ENCODE results near the gene DAPK1. TPM values are rescaled to one million over a fixed set of nuclear protein-coding genes. Genes with fewer than 3 reads are reported as not detected.

DAPK1 gene
- total RNA-seq, 1 donor from 2014 or later: 28.9 TPM

DNA sequence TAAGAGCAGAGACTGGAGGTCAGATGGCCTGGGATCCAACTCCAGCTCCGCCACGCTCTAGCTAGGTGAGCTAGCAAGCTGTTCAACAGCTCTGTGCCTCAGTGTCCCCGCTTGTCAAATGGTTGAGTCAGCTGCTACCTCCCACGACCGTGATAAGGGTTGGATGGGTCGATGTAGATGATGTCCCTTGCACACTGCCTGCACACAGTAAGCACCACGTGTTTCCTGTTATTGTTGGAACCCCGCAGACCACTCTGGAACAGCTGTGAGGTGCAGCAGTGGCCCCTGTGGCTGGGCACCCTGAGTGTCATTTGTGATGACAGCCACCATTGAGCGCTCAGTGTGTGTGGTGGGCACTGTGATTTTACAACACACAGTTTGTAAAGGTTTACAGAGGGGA is 174.3 kb downstream of the DAPK1 start:
- no peak for DNase-seq

- DNase-seq: no peak
These were observed 174.9 kb downstream of the DAPK1 start for GRCh38 chr9:87672586-87672985.

DNA sequence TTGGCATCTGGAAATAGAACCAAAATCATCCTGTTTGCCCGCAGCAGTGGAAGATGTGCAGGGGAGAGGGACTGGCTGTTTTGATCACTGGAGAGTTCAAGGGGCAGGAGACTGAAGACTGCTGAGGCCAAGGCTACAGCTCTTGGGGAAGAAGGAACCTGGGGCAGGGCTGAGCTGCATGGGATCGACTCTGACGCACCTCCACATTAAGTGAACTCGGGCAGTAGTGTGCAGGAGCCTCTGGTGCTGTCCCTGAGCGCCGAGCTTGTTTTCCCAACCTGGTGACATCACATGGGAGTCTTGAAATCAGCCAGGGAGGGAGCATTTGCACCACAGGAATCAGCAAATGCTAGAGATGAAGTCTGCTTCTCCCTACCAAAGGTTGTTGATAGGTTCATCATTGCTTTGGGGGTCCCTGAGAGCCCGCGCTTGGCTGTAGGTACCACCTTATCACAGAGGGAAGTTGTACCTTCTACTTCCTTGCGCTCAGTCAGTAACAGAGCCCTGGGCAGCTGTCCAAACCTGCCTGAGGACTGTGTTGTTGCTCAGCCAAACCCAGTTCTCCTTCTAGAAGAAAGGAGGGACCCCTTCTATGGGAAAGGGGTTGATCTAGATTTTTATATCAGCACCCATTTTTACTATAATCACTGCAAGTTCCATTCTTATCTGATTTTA is 175.9 kb downstream of the DAPK1 start:
- no peak for DNase-seq

GRCh38 chr9:87674565-87675299 is 177.1 kb downstream of the DAPK1 start:
- DNase-seq: no peak

- DNase-seq: no peak
These were observed 178.3 kb downstream of the DAPK1 start for GRCh38 chr9:87675906-87676515.

DNA sequence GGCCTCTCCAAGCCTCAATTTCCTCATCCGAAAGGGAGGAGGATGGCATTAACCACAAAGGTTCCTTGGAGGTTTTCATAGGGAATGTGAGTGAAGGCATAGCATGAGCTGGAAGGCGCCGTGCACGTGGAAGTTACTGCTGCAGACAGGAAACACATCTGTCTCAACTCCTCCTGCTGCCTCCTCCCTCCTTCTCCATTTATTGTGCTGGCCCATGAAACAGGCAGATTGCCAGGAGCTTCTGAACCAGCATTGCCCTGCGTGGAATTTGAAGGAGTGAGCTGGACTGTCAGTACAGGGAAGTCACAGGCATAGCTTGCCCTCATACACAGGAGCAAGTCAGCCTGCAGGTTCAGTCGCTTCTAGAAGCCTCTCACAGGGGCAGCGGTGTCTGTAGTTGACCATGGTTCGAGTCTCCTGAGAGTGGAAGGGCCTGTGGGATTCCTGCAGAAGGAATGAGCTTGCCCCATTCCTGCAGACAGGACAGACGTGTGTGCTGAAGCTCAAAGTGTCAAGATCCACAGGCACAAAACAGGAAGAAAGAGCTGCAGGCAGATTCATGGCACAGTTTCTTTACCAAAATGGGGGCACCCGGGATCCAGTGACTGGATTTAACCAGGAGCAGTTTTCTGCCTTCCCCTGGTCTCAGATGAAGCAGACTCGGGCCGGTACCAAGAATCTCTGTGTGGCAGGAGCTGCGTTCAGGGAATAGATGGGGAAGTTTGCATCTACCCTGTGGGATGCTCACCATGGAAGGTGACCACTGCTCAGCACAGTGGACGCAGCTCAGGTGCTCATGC is 179.5 kb downstream of the DAPK1 start:
- DNase-seq: no peak

GRCh38 chr9:87677776-87678587 is 180.3 kb downstream of the DAPK1 start:
- DNase-seq: no peak

DNA sequence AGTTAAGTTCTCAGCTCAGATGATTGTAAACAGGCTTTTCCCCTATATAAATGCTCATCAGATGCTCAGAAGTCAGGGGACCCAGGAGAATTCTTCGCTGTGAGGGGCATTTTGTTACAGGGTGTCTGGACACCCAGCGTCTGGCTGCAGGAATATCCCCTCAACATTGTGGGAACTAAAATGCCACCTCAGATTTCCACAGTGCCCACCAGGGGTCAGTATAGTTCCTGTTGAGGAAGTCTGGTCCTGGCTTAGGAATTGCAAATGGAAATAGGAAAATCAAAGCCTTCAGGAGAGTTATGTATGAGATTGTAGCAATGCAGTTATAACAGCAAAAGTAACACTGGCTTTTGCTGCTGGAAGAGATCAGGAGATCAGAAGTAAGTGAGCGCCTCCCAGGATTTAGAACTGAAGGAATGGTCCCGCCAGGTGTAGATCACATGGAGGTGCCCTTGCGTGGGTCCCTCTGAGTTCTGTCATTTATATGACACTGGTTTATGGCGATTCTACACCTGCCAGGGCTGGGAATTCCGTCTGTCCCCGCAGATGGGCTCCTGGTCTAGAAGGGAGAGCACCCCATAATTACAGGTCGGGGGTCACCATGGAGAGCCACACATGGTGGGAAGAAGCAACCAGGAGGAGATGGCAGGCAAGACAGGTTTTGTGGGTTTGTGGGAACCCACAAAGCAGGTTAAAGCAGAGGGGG is 181.1 kb downstream of the DAPK1 start:
- peak; percentile 91 for DNase-seq

GRCh38 chr9:87681271-87682061 is 183.8 kb downstream of the DAPK1 start:
- no peak for DNase-seq

- no peak for DNase-seq
These were observed 184.4 kb downstream of the DAPK1 start for GRCh38 chr9:87682085-87682484.

GRCh38 chr9:87682618-87683017 is 185.0 kb downstream of the DAPK1 start:
- no peak for DNase-seq

- no peak for DNase-seq
These were observed 186.3 kb downstream of the DAPK1 start for GRCh38 chr9:87683751-87684626.

- peak; percentile 50 for DNase-seq
These were observed 187.1 kb downstream of the DAPK1 start for GRCh38 chr9:87684627-87685219.

DNA sequence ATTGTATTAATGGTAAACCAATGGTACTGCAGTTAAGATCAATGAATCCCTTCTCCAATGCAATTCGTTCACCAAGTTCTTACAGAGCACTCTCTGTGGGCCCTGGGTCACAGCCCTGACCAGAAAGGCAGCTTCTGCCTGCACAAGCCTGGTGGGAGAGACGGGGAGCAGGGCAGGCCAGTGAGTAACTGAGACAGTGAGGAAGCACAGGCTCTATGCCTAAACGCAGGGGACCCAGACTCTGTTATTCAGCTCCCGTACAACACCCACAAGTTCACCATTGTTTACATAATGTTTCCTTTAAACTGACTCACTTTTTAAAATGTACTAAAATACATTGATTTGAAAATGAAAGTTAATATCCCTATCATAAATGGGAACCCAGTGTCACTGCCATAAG is 187.8 kb downstream of the DAPK1 start:
- DNase-seq: no peak

- DNase-seq: no peak
These were observed 188.3 kb downstream of the DAPK1 start for GRCh38 chr9:87685871-87686519.

DNA sequence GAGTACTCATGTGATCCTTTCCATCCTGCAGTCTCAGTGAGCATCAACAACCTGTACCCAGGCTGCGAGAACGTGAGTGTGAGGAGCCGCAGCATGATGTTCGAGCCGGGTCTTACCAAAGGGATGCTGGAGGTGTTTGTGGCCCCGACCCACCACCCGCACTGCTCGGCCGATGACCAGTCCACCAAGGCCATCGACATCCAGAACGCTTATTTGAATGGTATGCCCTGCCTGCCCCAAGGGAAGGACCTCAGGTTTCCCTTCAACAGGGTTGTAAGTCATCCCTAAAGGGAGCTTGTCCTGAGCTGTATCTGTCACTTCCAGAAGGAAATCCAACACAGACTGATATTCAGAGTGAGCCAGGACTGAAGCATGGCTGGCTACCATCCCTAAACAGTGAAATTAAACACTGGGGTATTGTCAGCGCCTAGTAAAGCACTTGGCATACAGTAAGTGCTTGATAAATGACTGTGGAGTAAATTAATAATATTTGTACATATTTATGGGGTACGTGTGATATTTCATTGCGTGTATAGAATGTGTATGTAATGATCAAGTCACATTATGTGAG is 188.9 kb downstream of the DAPK1 start:
- no peak for DNase-seq

DNA sequence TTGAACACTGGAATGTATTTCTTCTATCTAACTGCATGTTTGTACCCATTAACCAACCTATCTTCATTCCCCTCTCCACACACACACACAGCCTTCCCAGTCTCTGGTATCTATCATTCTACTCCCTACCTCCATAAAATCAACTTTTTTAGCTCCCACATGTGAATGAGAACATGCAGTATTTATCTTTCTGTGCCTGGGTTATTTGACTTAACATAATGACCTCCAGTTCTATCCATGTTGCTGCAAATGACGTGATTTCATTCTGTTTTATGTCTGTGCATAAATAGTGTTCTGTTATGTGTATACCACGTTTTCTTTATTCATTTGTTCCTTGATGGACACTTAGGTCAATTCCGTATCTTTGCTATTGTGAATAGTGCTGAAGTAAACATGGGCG is 189.5 kb downstream of the DAPK1 start:
- DNase-seq: no peak

- no peak for DNase-seq
These were observed 196.6 kb downstream of the DAPK1 start for GRCh38 chr9:87694236-87694755.

All from tongue (tissue), 2 donors.